ENCODE measurements around the gene PLXNA4. TPM values are rescaled to one million over a fixed set of nuclear protein-coding genes. Genes with fewer than 3 reads are reported as not detected.

PLXNA4 gene
- total RNA-seq, 2 donors from 2014 or later: 12.2 to 27.7 TPM

DNA sequence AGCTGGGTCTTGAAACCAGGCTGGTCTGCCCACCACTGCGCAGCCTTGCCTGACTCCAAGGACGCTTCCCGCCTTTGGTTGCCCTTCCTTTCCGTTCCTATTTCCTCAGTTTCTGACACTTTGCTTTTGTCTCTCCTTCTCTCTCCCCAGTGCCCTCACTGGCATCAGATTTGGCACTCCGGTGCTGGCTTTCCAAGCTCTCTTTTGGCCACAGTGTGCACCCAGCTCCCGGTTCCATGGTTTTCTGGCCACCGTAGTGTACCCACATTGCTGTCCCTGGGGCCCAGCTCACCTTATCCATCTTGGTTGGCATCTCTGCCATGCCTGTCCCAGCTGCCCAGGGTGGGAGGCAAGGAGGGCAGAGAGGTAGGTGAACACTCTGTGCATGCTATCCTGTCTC is 142.2 kb downstream of the PLXNA4 start:
- H3K27me3 ChIP-seq (replicated peaks; ENCODE audit: insufficient read depth): no peaks in the 10 kb centered on the region
- no peak overlapping the region for H3K27ac ChIP-seq
- ATAC-seq (ENCODE audit: insufficient number of reproducible peaks, low FRiP score, low read depth) (no peak), DNase-seq (ENCODE audit: low spot score) (no peak)
- H3K36me3 ChIP-seq: no peaks in the 10 kb centered on the region
- no peaks in the 10 kb centered on the region for H3K9me3 ChIP-seq
- TF ChIP-seq CTCF (IDR thresholded peaks at IDR 0.05): no peak
- H3K4me1 ChIP-seq (ENCODE audit: control insufficient read depth in 1 of 2, low read depth in 2 of 2): peaks cover 12 to 58% of the 10 kb centered on the region in 2 donors
- no peak overlapping the region for H3K4me3 ChIP-seq

DNA sequence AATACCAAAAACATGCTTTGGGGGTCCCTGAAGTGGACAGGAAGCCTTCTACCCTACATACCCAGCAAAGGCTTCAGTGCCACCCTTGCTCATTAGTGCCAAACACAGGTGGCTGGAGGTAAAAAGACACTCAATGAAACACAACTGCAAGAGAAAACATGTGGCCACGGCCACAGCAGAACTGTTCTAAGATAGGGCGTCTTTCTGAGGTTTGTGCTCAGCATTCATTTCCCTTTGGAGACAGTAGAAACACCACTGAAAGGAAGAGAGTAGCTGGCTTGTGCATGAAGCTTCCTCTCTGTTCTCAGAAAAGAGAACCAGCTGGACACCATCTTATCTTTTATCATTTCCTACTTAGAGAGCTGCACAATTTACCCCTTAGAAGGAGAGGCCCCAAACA is 143.0 kb downstream of the PLXNA4 start:
- DNase-seq (ENCODE audit: low spot score): no peak
- peaks cover 12 to 65% of the 10 kb centered on the region in 2 donors for H3K4me1 ChIP-seq (ENCODE audit: control insufficient read depth in 1 of 2, low read depth in 2 of 2)
- no peak overlapping the region for H3K27ac ChIP-seq
- H3K27me3 ChIP-seq (replicated peaks; ENCODE audit: insufficient read depth): no peaks in the 10 kb centered on the region
- H3K4me3 ChIP-seq: no peak overlapping the region
- ATAC-seq (ENCODE audit: insufficient number of reproducible peaks, low FRiP score, low read depth): no peak
- no peak for TF ChIP-seq CTCF (IDR thresholded peaks at IDR 0.05)
- H3K9me3 ChIP-seq: no peaks in the 10 kb centered on the region
- H3K36me3 ChIP-seq: no peaks in the 10 kb centered on the region

- H3K27ac ChIP-seq: peak overlapping the region; percentile 3
Measured at GRCh38 chr7:132430861-132431822, 145.1 kb downstream of the PLXNA4 start.

GRCh38 chr7:132430041-132430855 is 146.0 kb downstream of the PLXNA4 start:
- DNase-seq (ENCODE audit: low spot score): no peak

More at GRCh38 chr7:132430861-132431822, 145.1 kb downstream of the PLXNA4 start:
- DNase-seq (ENCODE audit: low spot score) (no peak), ATAC-seq (ENCODE audit: insufficient number of reproducible peaks, low FRiP score, low read depth) (peak; percentile 23)
- H3K9me3 ChIP-seq: no peaks in the 10 kb centered on the region
- no peak overlapping the region for H3K4me3 ChIP-seq
- no peak for TF ChIP-seq CTCF (IDR thresholded peaks at IDR 0.05)
- H3K27me3 ChIP-seq (replicated peaks; ENCODE audit: insufficient read depth): no peaks in the 10 kb centered on the region
- no peaks in the 10 kb centered on the region for H3K36me3 ChIP-seq
- peaks cover 12 to 67% of the 10 kb centered on the region in 2 donors for H3K4me1 ChIP-seq (ENCODE audit: control insufficient read depth in 1 of 2, low read depth in 2 of 2)

More at GRCh38 chr7:132430041-132430855, 146.0 kb downstream of the PLXNA4 start:
- no peak overlapping the region for H3K4me3 ChIP-seq
- peaks cover 15 to 67% of the 10 kb centered on the region in 2 donors for H3K4me1 ChIP-seq (ENCODE audit: control insufficient read depth in 1 of 2, low read depth in 2 of 2)
- no peaks in the 10 kb centered on the region for H3K27me3 ChIP-seq (replicated peaks; ENCODE audit: insufficient read depth)
- ATAC-seq (ENCODE audit: insufficient number of reproducible peaks, low FRiP score, low read depth): no peak
- TF ChIP-seq CTCF (IDR thresholded peaks at IDR 0.05): no peak
- H3K9me3 ChIP-seq: no peaks in the 10 kb centered on the region
- H3K36me3 ChIP-seq: no peaks in the 10 kb centered on the region
- H3K27ac ChIP-seq: no peak overlapping the region

All from thoracic aorta (tissue), 2 donors.